G401.6 (cell line): Measurements from ENCODE around the gene MRPL50.

Experiments used
- FAIRE-seq: peaks from 2 replicates; lab custom pipeline; 2012; peaks lifted over from hg19 to GRCh38; lab: Jason Lieb, UNC

The MRPL50 gene

GRCh38 chr9:101398068-101398929, at the start of gene MRPL50, which contains the start of gene ZNF189:
Gene MRPL50, minus strand, starts transcription at chr9:101398618. Its CDS starts 26 bp downstream, at chr9:101398592.
Gene ZNF189, plus strand, starts transcription at chr9:101398851. Its CDS starts 306 bp downstream, at chr9:101399157.
- peak; percentile 97 for FAIRE-seq

- no peak for FAIRE-seq
These were observed 48.3 kb upstream of the MRPL50 start for GRCh38 chr9:101446732-101447131.

GRCh38 chr9:101445353-101446029, 47.1 kb upstream of the MRPL50 start:
- no peak for FAIRE-seq

GRCh38 chr9:101443364-101443771, 45.0 kb upstream of the MRPL50 start:
- FAIRE-seq = no peak

GRCh38 chr9:101442736-101443135, 44.3 kb upstream of the MRPL50 start:
- FAIRE-seq = no peak

GRCh38 chr9:101442318-101442717, 43.9 kb upstream of the MRPL50 start:
- FAIRE-seq = no peak

- no peak for FAIRE-seq
These were observed 42.4 kb upstream of the MRPL50 start for GRCh38 chr9:101440714-101441230.

- FAIRE-seq = no peak
These were observed 40.1 kb upstream of the MRPL50 start for GRCh38 chr9:101438523-101438922.

GRCh38 chr9:101437806-101438232, 39.4 kb upstream of the MRPL50 start:
- FAIRE-seq = no peak

- no peak for FAIRE-seq
These were observed 37.2 kb upstream of the MRPL50 start, which contains the start of gene ALDOB for GRCh38 chr9:101435601-101436079. Gene ALDOB, minus strand, starts transcription at chr9:101435774. Its CDS starts 4,887 bp downstream, at chr9:101430887.

- FAIRE-seq = no peak
These were observed 36.6 kb upstream of the MRPL50 start for GRCh38 chr9:101434998-101435397.

- no peak for FAIRE-seq
These were observed 34.8 kb upstream of the MRPL50 start for GRCh38 chr9:101433229-101433628.

- FAIRE-seq = no peak
These were observed 34.3 kb upstream of the MRPL50 start for GRCh38 chr9:101432740-101433139.

- no peak for FAIRE-seq
These were observed 33.8 kb upstream of the MRPL50 start for GRCh38 chr9:101432171-101432570.

- no peak for FAIRE-seq
These were observed 31.3 kb upstream of the MRPL50 start for GRCh38 chr9:101429736-101430135.

- no peak for FAIRE-seq
These were observed 30.5 kb upstream of the MRPL50 start for GRCh38 chr9:101428909-101429308.

- FAIRE-seq = no peak
These were observed 29.7 kb upstream of the MRPL50 start for GRCh38 chr9:101427957-101428655.

- FAIRE-seq = no peak
These were observed 28.9 kb upstream of the MRPL50 start for GRCh38 chr9:101427358-101427757.

GRCh38 chr9:101421653-101422065, 23.2 kb upstream of the MRPL50 start:
- no peak for FAIRE-seq

- FAIRE-seq = no peak
These were observed 21.4 kb upstream of the MRPL50 start for GRCh38 chr9:101419863-101420262.

- FAIRE-seq = no peak
These were observed 20.4 kb upstream of the MRPL50 start for GRCh38 chr9:101418518-101419430.
